Progenitor cell of endocrine pancreas (in vitro differentiated cells): ENCODE results near the gene TRIM77. TPM values are rescaled to one million over a fixed set of nuclear protein-coding genes. Genes with fewer than 3 reads are reported as not detected.
A peak's percentile ranks its signal among the peaks of the same experiment; 100 is the strongest.
"Not testable (repeated sequence)": the region's sequence is repeated elsewhere in the genome, so short reads cannot be mapped to it uniquely, and the experiment has no call there.

ENCODE experiments used
- DNase-seq: peaks from one replicate; pipeline ENCODE4 v3.0.0; 2021; ENCODE audit warnings: low spot score; ENCODE audit not compliant: unreplicated experiment
- H3K27ac Mint-ChIP-seq: 2 replicates; pipeline ENCODE4 v1.8.0; 2021; ENCODE audit warnings: mild to moderate bottlenecking, moderate library complexity, mixed read lengths
- H3K27me3 Mint-ChIP-seq: 2 replicates; pipeline ENCODE4 v1.8.0; 2021; ENCODE audit warnings: mixed read lengths
- H3K36me3 Mint-ChIP-seq: 2 replicates; pipeline ENCODE4 v1.8.0; 2022; ENCODE audit warnings: mixed read lengths; ENCODE audit not compliant: insufficient read depth
- H3K4me1 Mint-ChIP-seq: 2 replicates; pipeline ENCODE4 v1.8.0; 2021; ENCODE audit warnings: low read depth, mixed read lengths
- H3K4me3 Mint-ChIP-seq: 2 replicates; pipeline ENCODE4 v1.8.0; 2021; ENCODE audit warnings: low read depth, mild to moderate bottlenecking, moderate library complexity, mixed read lengths
- H3K9me3 Mint-ChIP-seq: 2 replicates; pipeline ENCODE4 v1.8.0; 2021; ENCODE audit warnings: low read depth, mixed read lengths
- total RNA-seq: library from RNA; stranded (reverse); gene quantifications from 2 replicates; pipeline ENCODE4 v1.2.1, GENCODE V29; 2021
- TF ChIP-seq, protein P1 (sequence below): fragments of 200-600 bp; sonication (generic); IDR thresholded peaks from one replicate; pipeline ENCODE4 v1.5.0; 2021; ENCODE audit warnings: antibody characterized with exemption, mild to moderate bottlenecking; ENCODE audit not compliant: unreplicated experiment

The TRIM77 gene
- total RNA-seq, 1 donor from 2014 or later = not detected

GRCh38 chr11:89730215-89730614 is 20.1 kb downstream of the TRIM77 start:
- H3K4me1 Mint-ChIP-seq, DNase-seq, H3K36me3 Mint-ChIP-seq, H3K4me3 Mint-ChIP-seq, H3K27ac Mint-ChIP-seq, H3K27me3 Mint-ChIP-seq, H3K9me3 Mint-ChIP-seq: not testable (repeated sequence)

- Mint-ChIP-seq H3K36me3 (no peaks in the 10 kb centered on the region), H3K4me1 (no peaks in the 10 kb centered on the region), H3K4me3 (no peak overlapping the region), H3K9me3 (no peaks in the 10 kb centered on the region), H3K27ac (no peak overlapping the region), H3K27me3 (no peaks in the 10 kb centered on the region)
- DNase-seq = no peak
- TF ChIP-seq, protein P1, sequence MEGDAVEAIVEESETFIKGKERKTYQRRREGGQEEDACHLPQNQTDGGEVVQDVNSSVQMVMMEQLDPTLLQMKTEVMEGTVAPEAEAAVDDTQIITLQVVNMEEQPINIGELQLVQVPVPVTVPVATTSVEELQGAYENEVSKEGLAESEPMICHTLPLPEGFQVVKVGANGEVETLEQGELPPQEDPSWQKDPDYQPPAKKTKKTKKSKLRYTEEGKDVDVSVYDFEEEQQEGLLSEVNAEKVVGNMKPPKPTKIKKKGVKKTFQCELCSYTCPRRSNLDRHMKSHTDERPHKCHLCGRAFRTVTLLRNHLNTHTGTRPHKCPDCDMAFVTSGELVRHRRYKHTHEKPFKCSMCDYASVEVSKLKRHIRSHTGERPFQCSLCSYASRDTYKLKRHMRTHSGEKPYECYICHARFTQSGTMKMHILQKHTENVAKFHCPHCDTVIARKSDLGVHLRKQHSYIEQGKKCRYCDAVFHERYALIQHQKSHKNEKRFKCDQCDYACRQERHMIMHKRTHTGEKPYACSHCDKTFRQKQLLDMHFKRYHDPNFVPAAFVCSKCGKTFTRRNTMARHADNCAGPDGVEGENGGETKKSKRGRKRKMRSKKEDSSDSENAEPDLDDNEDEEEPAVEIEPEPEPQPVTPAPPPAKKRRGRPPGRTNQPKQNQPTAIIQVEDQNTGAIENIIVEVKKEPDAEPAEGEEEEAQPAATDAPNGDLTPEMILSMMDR = no peak
These were observed 26.5 kb downstream of the TRIM77 start for GRCh38 chr11:89736566-89736965.

GRCh38 chr11:89737116-89737515 is 27.0 kb downstream of the TRIM77 start:
- Mint-ChIP-seq H3K4me3 (no peak overlapping the region), H3K27me3 (no peaks in the 10 kb centered on the region), H3K4me1 (no peaks in the 10 kb centered on the region), H3K27ac (no peak overlapping the region), H3K36me3 (no peaks in the 10 kb centered on the region), H3K9me3 (no peaks in the 10 kb centered on the region)
- no peak for DNase-seq
- TF ChIP-seq, protein P1 = no peak

DNA sequence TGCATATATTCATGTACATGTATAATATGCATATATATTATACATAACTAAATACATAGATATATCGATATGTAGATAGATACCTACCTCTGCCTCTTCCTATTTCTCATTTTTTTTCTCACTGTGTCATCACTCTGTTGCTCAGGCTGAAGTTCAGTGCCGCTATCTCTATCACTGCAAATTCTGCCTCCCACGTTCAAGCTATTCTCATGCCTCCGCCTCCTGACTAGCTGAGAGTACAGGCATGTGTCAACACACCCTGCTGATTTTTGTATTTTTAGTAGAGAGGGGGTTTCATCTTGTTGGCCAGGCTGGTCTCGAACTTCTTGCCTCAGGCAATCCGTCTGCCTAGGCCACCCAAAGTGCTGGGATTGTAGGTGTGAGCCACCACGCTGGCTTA is 31.3 kb downstream of the TRIM77 start:
- not testable (repeated sequence) for H3K4me3 Mint-ChIP-seq, H3K36me3 Mint-ChIP-seq, DNase-seq, H3K9me3 Mint-ChIP-seq, H3K27ac Mint-ChIP-seq, H3K4me1 Mint-ChIP-seq, H3K27me3 Mint-ChIP-seq

- H3K4me1 Mint-ChIP-seq, DNase-seq, H3K36me3 Mint-ChIP-seq, H3K9me3 Mint-ChIP-seq, H3K27me3 Mint-ChIP-seq: not testable (repeated sequence)
- peak overlapping the region; percentile 72 for H3K4me3 Mint-ChIP-seq
- peak overlapping the region; percentile 74 for H3K27ac Mint-ChIP-seq
These were observed 34.1 kb downstream of the TRIM77 start for GRCh38 chr11:89744158-89744557.

DNA sequence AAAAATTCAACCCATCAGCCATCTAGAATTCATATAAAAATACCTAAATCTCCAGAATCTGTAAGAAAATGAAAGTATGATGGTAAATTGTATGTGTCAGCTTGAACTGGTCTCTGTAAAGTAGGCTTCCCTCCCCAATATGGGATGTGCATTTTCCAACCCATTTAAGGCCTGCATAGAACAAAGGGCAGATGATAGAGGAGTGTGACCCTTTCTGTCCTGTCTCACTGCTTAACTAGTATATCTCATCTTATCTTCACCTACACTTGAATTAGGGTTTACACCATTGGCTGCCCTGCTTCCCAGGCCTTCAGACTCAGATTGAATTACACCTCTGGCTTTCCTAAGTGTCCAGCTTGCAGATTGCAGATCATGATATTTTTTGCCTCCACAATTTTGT is 40.7 kb downstream of the TRIM77 start:
- not testable (repeated sequence) for H3K27ac Mint-ChIP-seq, H3K36me3 Mint-ChIP-seq, DNase-seq, H3K4me1 Mint-ChIP-seq, H3K27me3 Mint-ChIP-seq, H3K9me3 Mint-ChIP-seq, H3K4me3 Mint-ChIP-seq

Other genes with a start within 250 kb of the TRIM77 start
- gene NOX4, start 218.9 kb upstream of the TRIM77 start, total RNA-seq = 6.7 and 7.9 TPM in 2 replicates
- not detected in 2 replicates for gene TRIM49, start 98.3 kb downstream of the TRIM77 start, total RNA-seq
- gene TRIM64B, start 168.2 kb downstream of the TRIM77 start, total RNA-seq = not detected in 2 replicates
- not detected in 2 replicates for gene TRIM49D1, start 211.9 kb downstream of the TRIM77 start, total RNA-seq
- not detected in 2 replicates for gene TRIM49D2, start 213.8 kb downstream of the TRIM77 start, total RNA-seq